GM21717 (cell line): ENCODE data around the gene KDM4D.
"Not testable (repeated sequence)": the region's sequence is repeated elsewhere in the genome, so short reads cannot be mapped to it uniquely, and the experiment has no call there.

Experiments used
- ATAC-seq: cut with Tn5 transposase; IDR thresholded peaks from one replicate; pipeline ENCODE4 v1.9.1; 2021; ENCODE audit warnings: mild to moderate bottlenecking, moderate library complexity; ENCODE audit not compliant: unreplicated experiment

Gene KDM4D

GRCh38 chr11:95025594-95025993 is 52.1 kb downstream of the KDM4D start:
- ATAC-seq, result not testable (repeated sequence)

GRCh38 chr11:95028357-95028756 is 54.8 kb downstream of the KDM4D start:
- ATAC-seq, result no peak

GRCh38 chr11:95033051-95033450 is 59.5 kb downstream of the KDM4D start:
- no peak for ATAC-seq

- no peak for ATAC-seq
Measured at GRCh38 chr11:95035316-95035715, 61.8 kb downstream of the KDM4D start.

- not testable (repeated sequence) for ATAC-seq
Measured at GRCh38 chr11:95037356-95038035, 64.0 kb downstream of the KDM4D start.

GRCh38 chr11:95042239-95042638 is 68.7 kb downstream of the KDM4D start:
- no peak for ATAC-seq

- ATAC-seq, result no peak
Measured at GRCh38 chr11:95042906-95043305, 69.4 kb downstream of the KDM4D start.

- ATAC-seq, result no peak
Measured at GRCh38 chr11:95044010-95044409, 70.5 kb downstream of the KDM4D start.

GRCh38 chr11:95045812-95046211 is 72.3 kb downstream of the KDM4D start:
- no peak for ATAC-seq
